ENCODE measurements around the gene FGD5. TPM values are rescaled to one million over a fixed set of nuclear protein-coding genes. Genes with fewer than 3 reads are reported as not detected.

Gene FGD5
- total and polyA plus RNA-seq, 8 donors, result 25.4 to 49.4 (median 41.7) TPM

GRCh38 chr3:14918356-14918860 lies 99.6 kb downstream of the FGD5 start:
- H3K36me3 ChIP-seq, result peaks cover 0 to 25% of the 10 kb centered on the region in 2 donors
- DNase-seq, result no peak
- no peaks in the 10 kb centered on the region for H3K27me3 ChIP-seq
- ATAC-seq, result no peak
- peaks cover 4 to 9% of the 10 kb centered on the region in 2 donors for H3K4me1 ChIP-seq
- no peak overlapping the region for H3K27ac ChIP-seq
- H3K4me3 ChIP-seq, result no peak overlapping the region
- H3K9me3 ChIP-seq, result no peaks in the 10 kb centered on the region
- no peak for TF ChIP-seq CTCF (IDR thresholded peaks at IDR 0.05)
- intact Hi-C loops (cut with DNase I), result loop anchor here in 1 of 2 donors (5.0 kb wide), 1 partner anchor 246 kb away; no protein-coding TSS in a partner anchor

- peaks cover 0 to 25% of the 10 kb centered on the region in 2 donors for H3K36me3 ChIP-seq
- H3K27ac ChIP-seq, result no peak overlapping the region
- no peaks in the 10 kb centered on the region for H3K27me3 ChIP-seq
- ATAC-seq (no peak), DNase-seq (no peak)
- TF ChIP-seq CTCF (IDR thresholded peaks at IDR 0.05), result no peak
- peaks cover 4 to 9% of the 10 kb centered on the region in 2 donors for H3K4me1 ChIP-seq
- H3K9me3 ChIP-seq, result no peaks in the 10 kb centered on the region
- H3K4me3 ChIP-seq, result no peak overlapping the region
- intact Hi-C loops (cut with DNase I), result loop anchor here in 1 of 2 donors (5.0 kb wide), 2 partner anchors 128 to 238 kb away; no protein-coding TSS in a partner anchor
These were observed 101.8 kb downstream of the FGD5 start for GRCh38 chr3:14920536-14920935.

- intact Hi-C loops (cut with DNase I), result loop anchor here in 1 of 2 donors (5.0 kb wide), 2 partner anchors 129 to 239 kb away; no protein-coding TSS in a partner anchor
- TF ChIP-seq CTCF (IDR thresholded peaks at IDR 0.05), result peak; percentile 97 to 99
- H3K4me3 ChIP-seq, result no peak overlapping the region
- H3K27ac ChIP-seq, result no peak overlapping the region
- H3K36me3 ChIP-seq, result peaks cover 0 to 25% of the 10 kb centered on the region in 2 donors
- no peaks in the 10 kb centered on the region for H3K27me3 ChIP-seq
- peaks cover 4 to 9% of the 10 kb centered on the region in 2 donors for H3K4me1 ChIP-seq
- DNase-seq (peak; percentile 83 to 93 (median 90)), ATAC-seq (peak; percentile 97)
- no peaks in the 10 kb centered on the region for H3K9me3 ChIP-seq
These were observed 102.4 kb downstream of the FGD5 start for GRCh38 chr3:14921034-14921616.

- no peak for TF ChIP-seq CTCF (IDR thresholded peaks at IDR 0.05)
- Histone ChIP-seq H3K4me3 (no peak overlapping the region), H3K4me1 (peaks cover 4 to 9% of the 10 kb centered on the region in 2 donors), H3K27me3 (no peaks in the 10 kb centered on the region), H3K9me3 (no peaks in the 10 kb centered on the region), H3K27ac (no peak overlapping the region), H3K36me3 (peaks cover 0 to 25% of the 10 kb centered on the region in 2 donors)
- ATAC-seq (no peak), DNase-seq (no peak)
- intact Hi-C loops (cut with DNase I), result loop anchor here in 1 of 2 donors (5.0 kb wide), 2 partner anchors 130 to 240 kb away; no protein-coding TSS in a partner anchor
These were observed 103.3 kb downstream of the FGD5 start for GRCh38 chr3:14921811-14922705.
